AG09309 (cell line): ENCODE results near the gene THBS3.
"Not testable (repeated sequence)": the region's sequence is repeated elsewhere in the genome, so short reads cannot be mapped to it uniquely, and the experiment has no call there.

Experiments used
- DNase-seq: peaks from one replicate; pipeline ENCODE4 v3.0.0-alpha.2; 2010; ENCODE audit warnings: low read depth
- H3K4me3 ChIP-seq: 2 replicates; pipeline ENCODE4 v1.5.1; 2011; ENCODE audit warnings: mild to moderate bottlenecking, low read depth, low read length, moderate library complexity; ENCODE audit not compliant: control insufficient read depth
- TF ChIP-seq, protein P1 (sequence below): IDR thresholded peaks from 2 replicates; pipeline ENCODE4 v1.5.1; 2011; ENCODE audit warnings: mild to moderate bottlenecking, low read depth, low read length, inconsistent platforms; ENCODE audit not compliant: insufficient read depth, control insufficient read depth; ENCODE audit errors: missing control alignments

The THBS3 gene

DNA sequence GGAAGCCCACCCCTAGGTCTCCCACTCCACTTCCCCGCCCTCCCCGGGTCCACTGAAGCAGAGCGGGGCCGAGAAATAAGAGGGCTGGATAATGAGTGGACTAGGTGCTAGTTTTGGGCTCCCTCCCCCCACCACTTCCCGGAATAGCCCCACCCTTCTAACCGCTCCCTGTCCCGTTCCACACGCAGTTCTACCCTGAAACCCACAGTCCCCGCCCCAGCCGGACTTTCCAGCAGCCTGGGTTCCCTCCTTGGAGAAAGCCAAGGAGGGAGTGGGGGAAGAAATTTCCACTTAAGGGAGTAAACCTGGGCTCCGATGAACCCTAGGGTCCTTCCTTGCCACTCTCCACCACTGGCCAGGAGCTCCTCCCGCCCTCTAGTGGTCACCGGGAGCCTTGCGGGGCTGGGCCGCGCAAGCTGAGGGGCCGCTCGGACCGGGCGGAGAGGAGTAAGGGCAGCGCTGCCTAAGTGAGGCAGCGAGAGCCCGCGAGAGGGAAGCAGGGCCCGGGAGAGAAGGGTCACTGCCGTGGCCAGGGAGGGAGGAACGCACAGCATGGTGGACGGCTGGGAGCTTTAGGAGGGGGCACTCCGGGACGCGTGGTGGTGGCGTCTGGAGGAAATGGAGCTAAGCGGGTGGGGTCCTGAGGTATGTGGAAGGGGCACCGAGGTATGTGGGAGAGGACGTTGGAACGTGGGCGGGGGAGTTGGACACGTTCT lies 14.3 kb downstream of the THBS3 start:
- DNase-seq: peak; percentile 67
- TF ChIP-seq, protein P1, sequence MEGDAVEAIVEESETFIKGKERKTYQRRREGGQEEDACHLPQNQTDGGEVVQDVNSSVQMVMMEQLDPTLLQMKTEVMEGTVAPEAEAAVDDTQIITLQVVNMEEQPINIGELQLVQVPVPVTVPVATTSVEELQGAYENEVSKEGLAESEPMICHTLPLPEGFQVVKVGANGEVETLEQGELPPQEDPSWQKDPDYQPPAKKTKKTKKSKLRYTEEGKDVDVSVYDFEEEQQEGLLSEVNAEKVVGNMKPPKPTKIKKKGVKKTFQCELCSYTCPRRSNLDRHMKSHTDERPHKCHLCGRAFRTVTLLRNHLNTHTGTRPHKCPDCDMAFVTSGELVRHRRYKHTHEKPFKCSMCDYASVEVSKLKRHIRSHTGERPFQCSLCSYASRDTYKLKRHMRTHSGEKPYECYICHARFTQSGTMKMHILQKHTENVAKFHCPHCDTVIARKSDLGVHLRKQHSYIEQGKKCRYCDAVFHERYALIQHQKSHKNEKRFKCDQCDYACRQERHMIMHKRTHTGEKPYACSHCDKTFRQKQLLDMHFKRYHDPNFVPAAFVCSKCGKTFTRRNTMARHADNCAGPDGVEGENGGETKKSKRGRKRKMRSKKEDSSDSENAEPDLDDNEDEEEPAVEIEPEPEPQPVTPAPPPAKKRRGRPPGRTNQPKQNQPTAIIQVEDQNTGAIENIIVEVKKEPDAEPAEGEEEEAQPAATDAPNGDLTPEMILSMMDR: peak; percentile 99
- H3K4me3 ChIP-seq: peak overlapping the region; percentile 76

DNA sequence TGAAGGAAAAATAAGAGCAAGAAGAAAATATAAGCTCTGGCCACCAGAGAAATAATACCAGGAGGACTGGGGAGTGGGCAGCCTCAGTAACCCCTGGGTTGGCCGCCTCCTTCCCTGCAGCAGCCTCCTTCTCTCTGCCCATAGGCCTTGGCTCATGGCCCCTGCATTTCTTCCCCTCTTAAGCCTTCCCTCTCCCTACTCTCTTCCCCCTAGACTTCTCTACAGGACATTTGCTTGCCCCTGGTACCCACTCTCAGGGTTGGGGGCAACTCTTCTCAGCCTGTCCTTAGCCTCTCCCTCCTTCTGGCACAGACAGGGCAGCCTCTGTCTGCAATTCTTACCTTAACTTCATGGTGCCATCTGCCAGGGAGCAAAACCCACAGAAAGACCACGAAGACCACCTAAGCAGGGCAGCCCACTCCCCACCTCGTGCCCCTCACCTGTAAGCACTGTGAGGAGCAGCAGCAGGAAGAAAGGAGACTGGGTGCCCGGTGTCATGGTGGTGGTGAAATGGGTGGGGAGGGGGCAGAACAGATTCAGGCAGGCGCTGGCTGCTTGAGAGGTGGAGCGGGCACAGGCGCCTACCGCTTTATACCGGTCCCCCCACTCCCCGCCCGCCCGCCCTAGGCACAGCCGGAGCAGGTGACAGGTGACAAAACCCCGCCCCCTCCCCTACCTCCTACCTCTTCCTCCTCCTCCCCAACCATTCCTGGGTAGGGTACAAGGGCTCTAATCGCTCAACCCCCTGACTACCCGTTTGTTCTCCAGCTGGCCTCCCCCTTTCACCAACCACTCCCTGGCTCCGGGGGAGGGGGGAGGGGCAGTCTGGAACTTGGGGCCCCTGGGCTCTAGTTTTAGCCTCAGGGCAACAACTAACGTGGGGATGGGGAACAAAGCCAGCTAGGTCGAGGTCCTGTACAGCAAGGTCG lies 15.1 kb downstream of the THBS3 start:
- peak overlapping the region; percentile 76 for H3K4me3 ChIP-seq
- TF ChIP-seq, protein P1: no peak
- no peak for DNase-seq

DNA sequence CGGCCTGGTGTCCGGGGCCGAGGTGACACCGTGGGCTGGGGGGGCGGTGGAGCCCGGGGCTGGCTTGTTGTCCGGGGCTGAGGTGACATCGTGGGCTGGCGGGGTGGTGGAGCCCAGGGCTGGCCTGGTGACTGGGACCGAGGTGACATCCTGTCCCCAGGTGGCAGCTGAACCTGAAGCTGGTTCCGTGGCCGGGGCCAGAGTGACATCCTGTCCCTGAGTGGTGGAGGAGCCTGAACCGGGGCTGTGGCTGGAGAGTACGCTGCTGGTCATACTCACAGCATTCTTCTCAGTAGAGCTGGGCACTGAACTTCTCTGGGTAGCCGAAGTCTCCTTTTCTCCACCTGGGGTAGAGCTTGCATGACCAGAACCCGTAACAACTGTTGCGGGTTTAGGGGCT lies 15.8 kb downstream of the THBS3 start:
- no peak overlapping the region for H3K4me3 ChIP-seq
- TF ChIP-seq, protein P1: no peak
- DNase-seq: no peak

DNA sequence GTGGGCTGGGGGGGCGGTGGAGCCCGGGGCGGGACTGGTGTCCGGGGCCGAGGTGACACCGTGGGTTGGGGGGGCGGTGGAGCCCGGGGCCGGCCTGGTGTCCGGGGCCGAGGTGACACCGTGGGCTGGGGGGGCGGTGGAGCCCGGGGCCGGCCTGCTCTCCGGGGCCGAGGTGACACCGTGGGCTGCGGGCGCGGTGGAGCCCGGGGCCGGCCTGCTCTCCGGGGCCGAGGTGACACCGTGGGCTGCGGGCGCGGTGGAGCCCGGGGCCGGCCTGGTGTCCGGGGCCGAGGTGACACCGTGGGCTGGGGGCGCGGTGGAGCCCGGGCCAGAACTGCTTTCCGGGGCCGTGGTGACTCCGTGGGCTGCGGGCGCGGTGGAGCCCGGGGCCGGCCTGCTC lies 17.8 kb downstream of the THBS3 start:
- H3K4me3 ChIP-seq, DNase-seq: not testable (repeated sequence)

DNA sequence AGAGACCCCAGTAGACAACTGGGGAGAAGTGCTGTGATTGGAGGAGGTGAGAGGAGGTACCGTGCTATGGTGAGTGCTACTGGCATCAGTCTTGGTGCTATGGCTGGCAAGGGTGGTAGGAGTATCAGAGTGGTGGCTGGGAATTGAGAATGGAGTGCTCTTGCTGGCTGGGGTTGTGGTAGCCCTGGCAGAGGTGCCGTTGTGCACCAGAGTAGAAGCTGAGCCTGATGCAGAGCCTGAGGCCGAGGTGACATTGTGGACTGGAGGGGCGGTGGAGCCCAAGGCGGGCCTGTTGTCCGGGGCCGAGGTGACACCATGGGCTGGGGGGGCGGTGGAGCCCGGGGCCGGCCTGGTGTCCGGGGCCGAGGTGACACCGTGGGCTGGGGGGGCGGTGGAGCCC lies 19.4 kb downstream of the THBS3 start:
- no peak overlapping the region for H3K4me3 ChIP-seq
- TF ChIP-seq, protein P1: no peak
- no peak for DNase-seq

DNA sequence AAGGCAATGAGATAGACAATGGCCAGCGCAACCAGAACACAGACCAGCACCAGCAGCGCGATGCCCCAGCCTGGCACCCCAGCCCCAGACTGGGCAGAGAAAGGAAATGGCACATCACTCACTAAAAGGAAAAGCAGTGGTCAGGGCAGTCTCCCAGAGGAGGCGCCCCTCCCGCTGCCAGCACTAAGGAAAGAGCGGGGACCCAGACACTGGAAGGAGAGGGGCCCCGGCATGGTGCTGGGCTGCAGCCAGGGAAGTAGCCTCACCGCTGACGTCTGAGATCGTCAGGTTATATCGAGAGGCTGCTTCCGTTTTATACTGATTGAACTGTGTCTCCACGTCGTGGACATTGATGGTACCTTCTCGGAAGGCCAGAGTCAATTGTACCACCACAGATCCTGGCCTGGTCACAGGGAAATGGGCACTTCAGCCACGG lies 20.2 kb downstream of the THBS3 start:
- TF ChIP-seq, protein P1: no peak
- no peak overlapping the region for H3K4me3 ChIP-seq
- DNase-seq: no peak
